ENCODE data around the gene CCDC24. TPM values are rescaled to one million over a fixed set of nuclear protein-coding genes. Genes with fewer than 3 reads are reported as not detected.

Gene CCDC24
- total and polyA plus RNA-seq, 10 donors = 3.3 to 25.9 (median 5.6) TPM

GRCh38 chr1:43954036-43954435, 37.4 kb upstream of the CCDC24 start:
- peaks cover 0 to 6% (median 0%) of the 10 kb centered on the region in 6 donors for H3K4me1 ChIP-seq
- 85 to 98% (median 92%) methylated on average over 4 to 5 of the region's 5 CpGs for WGBS, 5 donors
- intact Hi-C loops (cut with DNase I; ENCODE audit: low total_unique reads) = no loop called here
- no peak overlapping the region for H3K4me3 ChIP-seq
- H3K27me3 ChIP-seq (replicated peaks in 1 of 7) = no peaks in the 10 kb centered on the region
- no peak for TF ChIP-seq POLR2AphosphoS5 (IDR thresholded peaks at IDR 0.05)
- no peak for TF ChIP-seq POLR2A (IDR thresholded peaks at IDR 0.05)
- H3K9me3 ChIP-seq = no peaks in the 10 kb centered on the region
- no peak overlapping the region for H3K27ac ChIP-seq
- DNase-seq = no peak
- peaks cover 0 to 65% (median 34%) of the 10 kb centered on the region in 6 donors for H3K36me3 ChIP-seq

DNA sequence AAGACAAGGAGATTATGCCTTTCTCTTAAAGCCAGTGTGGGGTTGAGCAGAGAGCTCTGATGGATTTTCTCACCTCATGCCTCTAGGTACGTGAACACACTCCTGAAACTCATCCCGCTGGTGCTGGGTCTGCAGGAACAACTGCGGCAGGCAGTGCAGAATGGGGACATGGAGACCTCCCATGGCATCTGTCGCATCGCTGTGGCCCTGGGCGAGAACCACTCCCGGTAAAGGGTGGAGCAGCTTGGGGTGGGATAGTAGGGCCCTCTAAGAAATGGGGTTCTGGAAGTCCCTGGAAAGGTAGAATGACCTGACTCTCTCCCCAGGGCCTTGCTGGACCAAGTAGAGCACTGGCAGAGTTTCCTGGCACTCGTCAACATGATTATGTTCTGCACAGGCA, 35.2 kb upstream of the CCDC24 start:
- H3K4me3 ChIP-seq = no peak overlapping the region
- intact Hi-C loops (cut with DNase I; ENCODE audit: low total_unique reads) = no loop called here
- 96 to 99% (median 98%) methylated on average over 8 of the region's 8 CpGs for WGBS, 5 donors
- no peak overlapping the region for H3K27ac ChIP-seq
- H3K27me3 ChIP-seq (replicated peaks in 1 of 7) = no peaks in the 10 kb centered on the region
- peaks cover 0 to 65% (median 37%) of the 10 kb centered on the region in 6 donors for H3K36me3 ChIP-seq
- TF ChIP-seq POLR2A (IDR thresholded peaks at IDR 0.05) (no peak), CTCF (IDR thresholded peaks at IDR 0.05 in 8 of 11, conservative IDR thresholded peaks at IDR 0.05 in 3 of 11) (no peak), POLR2AphosphoS5 (IDR thresholded peaks at IDR 0.05) (no peak)
- no peak for DNase-seq
- no peaks in the 10 kb centered on the region for H3K9me3 ChIP-seq
- no peaks in the 10 kb centered on the region for H3K4me1 ChIP-seq

GRCh38 chr1:43957407-43958040, 33.9 kb upstream of the CCDC24 start:
- Histone ChIP-seq H3K4me1 (no peaks in the 10 kb centered on the region), H3K4me3 (no peak overlapping the region), H3K9me3 (no peaks in the 10 kb centered on the region), H3K36me3 (peaks cover 0 to 77% (median 43%) of the 10 kb centered on the region in 6 donors), H3K27me3 (replicated peaks in 1 of 7) (no peaks in the 10 kb centered on the region), H3K27ac (no peak overlapping the region)
- DNase-seq = no peak
- intact Hi-C loops (cut with DNase I; ENCODE audit: low total_unique reads) = no loop called here
- 77 to 94% (median 89%) methylated on average over 6 to 7 of the region's 7 CpGs for WGBS, 5 donors
- no peak for TF ChIP-seq POLR2A (IDR thresholded peaks at IDR 0.05)
- TF ChIP-seq CTCF (IDR thresholded peaks at IDR 0.05 in 8 of 11, conservative IDR thresholded peaks at IDR 0.05 in 3 of 11) = no peak
- no peak for TF ChIP-seq POLR2AphosphoS5 (IDR thresholded peaks at IDR 0.05)

DNA sequence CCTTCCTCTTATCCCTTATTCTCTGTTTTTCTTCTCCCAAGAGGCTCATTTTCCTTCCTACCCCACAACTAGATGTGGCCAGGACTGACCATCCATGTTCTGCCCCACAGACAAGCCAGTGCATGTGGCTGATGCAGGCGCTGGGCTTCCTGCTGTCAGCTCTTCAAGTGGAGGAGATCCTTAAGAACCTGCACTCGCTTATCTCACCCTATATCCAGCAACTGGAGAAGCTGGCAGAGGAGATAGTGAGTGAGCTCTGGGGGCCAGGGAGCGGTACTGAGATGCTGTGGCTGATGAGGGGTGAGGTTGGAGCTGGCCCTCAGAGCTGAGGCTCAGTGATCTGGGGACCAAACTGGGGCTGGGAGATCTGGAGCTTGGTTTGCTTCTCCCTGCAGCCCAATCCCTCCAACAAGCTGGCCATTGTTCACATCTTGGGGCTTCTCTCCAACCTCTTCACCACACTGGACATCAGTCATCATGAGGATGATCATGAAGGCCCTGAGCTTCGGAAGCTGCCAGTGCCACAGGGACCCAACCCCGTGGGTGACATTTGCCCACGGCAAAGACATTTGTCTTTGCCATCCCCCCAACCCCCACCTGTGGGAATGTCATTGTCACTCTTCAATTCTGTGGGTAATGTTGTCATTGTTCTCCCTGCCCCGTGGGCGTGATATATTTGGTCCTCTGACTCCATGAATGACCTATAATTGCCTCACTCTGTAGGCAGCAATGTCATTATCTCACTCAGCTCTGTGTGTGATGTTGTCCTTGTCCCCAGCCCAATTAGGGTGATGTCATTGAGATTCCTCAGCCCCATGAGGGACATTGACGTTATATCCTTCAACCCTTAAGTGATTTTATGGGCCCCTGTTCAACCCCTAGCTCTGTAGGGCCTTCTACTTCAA, 32.8 kb upstream of the CCDC24 start:
- Histone ChIP-seq H3K27ac (no peak overlapping the region), H3K36me3 (peaks cover 0 to 80% (median 45%) of the 10 kb centered on the region in 6 donors), H3K27me3 (replicated peaks in 1 of 7) (no peaks in the 10 kb centered on the region), H3K4me3 (no peak overlapping the region), H3K4me1 (no peaks in the 10 kb centered on the region), H3K9me3 (no peaks in the 10 kb centered on the region)
- DNase-seq = no peak
- TF ChIP-seq POLR2A (IDR thresholded peaks at IDR 0.05) (no peak), CTCF (IDR thresholded peaks at IDR 0.05 in 8 of 11, conservative IDR thresholded peaks at IDR 0.05 in 3 of 11) (no peak), POLR2AphosphoS5 (IDR thresholded peaks at IDR 0.05) (no peak)
- 93 to 96% (median 93%) methylated on average over 8 to 9 of the region's 9 CpGs for WGBS, 5 donors
- intact Hi-C loops (cut with DNase I; ENCODE audit: low total_unique reads) = no loop called here
